ENCODE results near the gene GLCCI1.

DNA sequence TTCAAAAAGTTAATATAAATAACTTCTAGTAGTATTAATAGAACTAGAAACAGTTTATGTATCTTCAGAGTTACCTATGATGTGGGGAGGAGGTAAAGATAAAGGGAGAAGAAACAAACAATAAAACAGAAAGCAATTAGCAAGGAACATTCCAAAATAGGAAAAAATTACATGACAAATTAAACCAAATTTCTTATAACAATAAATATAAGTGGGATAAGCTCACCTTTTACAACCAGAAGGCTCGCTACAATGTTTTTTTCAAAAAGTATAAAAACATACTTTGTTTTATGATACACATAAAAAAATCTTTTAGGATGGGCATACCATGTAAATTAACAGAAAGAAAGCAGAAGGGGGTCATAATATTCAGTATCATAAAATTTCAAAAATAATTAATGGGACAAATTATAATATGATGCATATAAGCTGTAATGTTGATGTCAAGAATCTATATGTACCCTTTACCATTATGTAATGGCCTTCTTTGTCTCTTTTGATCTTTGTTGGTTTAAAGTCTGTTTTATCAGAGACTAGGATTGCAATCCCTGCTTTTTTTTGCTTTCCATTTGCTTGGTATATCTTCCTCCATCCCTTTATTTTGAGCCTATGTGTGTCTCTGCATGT, 31.8 kb downstream of the GLCCI1 start:
- no peak for TF ChIP-seq POLR2A (IDR thresholded peaks at IDR 0.05)
- TF ChIP-seq, protein P1, sequence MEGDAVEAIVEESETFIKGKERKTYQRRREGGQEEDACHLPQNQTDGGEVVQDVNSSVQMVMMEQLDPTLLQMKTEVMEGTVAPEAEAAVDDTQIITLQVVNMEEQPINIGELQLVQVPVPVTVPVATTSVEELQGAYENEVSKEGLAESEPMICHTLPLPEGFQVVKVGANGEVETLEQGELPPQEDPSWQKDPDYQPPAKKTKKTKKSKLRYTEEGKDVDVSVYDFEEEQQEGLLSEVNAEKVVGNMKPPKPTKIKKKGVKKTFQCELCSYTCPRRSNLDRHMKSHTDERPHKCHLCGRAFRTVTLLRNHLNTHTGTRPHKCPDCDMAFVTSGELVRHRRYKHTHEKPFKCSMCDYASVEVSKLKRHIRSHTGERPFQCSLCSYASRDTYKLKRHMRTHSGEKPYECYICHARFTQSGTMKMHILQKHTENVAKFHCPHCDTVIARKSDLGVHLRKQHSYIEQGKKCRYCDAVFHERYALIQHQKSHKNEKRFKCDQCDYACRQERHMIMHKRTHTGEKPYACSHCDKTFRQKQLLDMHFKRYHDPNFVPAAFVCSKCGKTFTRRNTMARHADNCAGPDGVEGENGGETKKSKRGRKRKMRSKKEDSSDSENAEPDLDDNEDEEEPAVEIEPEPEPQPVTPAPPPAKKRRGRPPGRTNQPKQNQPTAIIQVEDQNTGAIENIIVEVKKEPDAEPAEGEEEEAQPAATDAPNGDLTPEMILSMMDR (IDR thresholded peaks at IDR 0.05 in 8 of 11, conservative IDR thresholded peaks at IDR 0.05 in 3 of 11), result no peak

Measured in spleen (tissue), 7 donors.